Measurements from ENCODE around the gene FNDC5. TPM values are rescaled to one million over a fixed set of nuclear protein-coding genes. Genes with fewer than 3 reads are reported as not detected.

The FNDC5 gene
- polyA plus RNA-seq, 1 donor (not counting 4 experiments of a cell fraction or from before 2014, with no cell fraction given) = not detected

- no peak overlapping the region for H2AFZ ChIP-seq (ENCODE audit: control insufficient read depth, low read length)
- H3K4me1 ChIP-seq (ENCODE audit: control insufficient read depth, extremely low read depth, insufficient read depth, low read length) = no peaks in the 10 kb centered on the region
- FAIRE-seq (no peak), DNase-seq (ENCODE audit: low read depth, low spot score) (no peak)
- no peak overlapping the region for H3K4me3 ChIP-seq (ENCODE audit: control insufficient read depth in 2 of 3, extremely low read depth in 1 of 3, insufficient read depth in 2 of 3, low read depth in 1 of 3, low read length in 3 of 3)
- H3K79me2 ChIP-seq (ENCODE audit: control insufficient read depth, insufficient read depth, low read length) = no peaks in the 10 kb centered on the region
- H3K4me2 ChIP-seq (ENCODE audit: control insufficient read depth, extremely low read depth, insufficient read depth, low read depth, low read length) = no peak overlapping the region
- dilution Hi-C loops (cut with MboI; ENCODE audit: extremely low pct_ligation_motif_present, low sequenced_read_pairs) = no loop called here
- no peaks in the 10 kb centered on the region for H3K9me1 ChIP-seq (ENCODE audit: control insufficient read depth, extremely low read depth, insufficient read depth, low read length)
- H4K20me1 ChIP-seq (ENCODE audit: control insufficient read depth, extremely low read depth, insufficient read depth, low read length) = no peaks in the 10 kb centered on the region
- no peaks in the 10 kb centered on the region for H3K36me3 ChIP-seq (ENCODE audit: control insufficient read depth in 2 of 2, extremely low read depth in 1 of 2, insufficient read depth in 2 of 2, low read length in 2 of 2)
- H3K9ac ChIP-seq (ENCODE audit: control insufficient read depth, extremely low read depth, insufficient read depth, low read length) = no peak overlapping the region
- no peak overlapping the region for H3K27ac ChIP-seq (ENCODE audit: control insufficient read depth, insufficient read depth, low read length)
- TF ChIP-seq EZH2 (IDR thresholded peaks at IDR 0.05; ENCODE audit: low read length) (no peak), CTCF (optimal IDR thresholded peaks at IDR 0.05 in 1 of 3, IDR thresholded peaks at IDR 0.05 in 1 of 3, conservative IDR thresholded peaks at IDR 0.05 in 1 of 3; ENCODE audit: extremely low read depth in 1 of 3, insufficient read depth in 2 of 3, low read length in 3 of 3) (no peak)
- no peaks in the 10 kb centered on the region for H3K9me3 ChIP-seq (ENCODE audit: control insufficient read depth, low read depth, low read length)
- no peaks in the 10 kb centered on the region for H3K27me3 ChIP-seq (ENCODE audit: control insufficient read depth, extremely low read depth, insufficient read depth, low read length)
These were observed 47.5 kb upstream of the FNDC5 start for GRCh38 chr1:32918179-32918578.

- Histone ChIP-seq H3K9ac (ENCODE audit: control insufficient read depth, extremely low read depth, insufficient read depth, low read length) (no peak overlapping the region), H3K36me3 (ENCODE audit: control insufficient read depth in 2 of 2, extremely low read depth in 1 of 2, insufficient read depth in 2 of 2, low read length in 2 of 2) (no peaks in the 10 kb centered on the region), H4K20me1 (ENCODE audit: control insufficient read depth, extremely low read depth, insufficient read depth, low read length) (no peaks in the 10 kb centered on the region), H3K4me2 (ENCODE audit: control insufficient read depth, extremely low read depth, insufficient read depth, low read depth, low read length) (no peak overlapping the region), H3K27ac (ENCODE audit: control insufficient read depth, insufficient read depth, low read length) (no peak overlapping the region), H3K9me1 (ENCODE audit: control insufficient read depth, extremely low read depth, insufficient read depth, low read length) (no peaks in the 10 kb centered on the region), H3K4me3 (ENCODE audit: control insufficient read depth in 2 of 3, extremely low read depth in 1 of 3, insufficient read depth in 2 of 3, low read depth in 1 of 3, low read length in 3 of 3) (no peak overlapping the region), H3K4me1 (ENCODE audit: control insufficient read depth, extremely low read depth, insufficient read depth, low read length) (no peaks in the 10 kb centered on the region), H3K79me2 (ENCODE audit: control insufficient read depth, insufficient read depth, low read length) (no peaks in the 10 kb centered on the region), H2AFZ (ENCODE audit: control insufficient read depth, low read length) (no peak overlapping the region), H3K27me3 (ENCODE audit: control insufficient read depth, extremely low read depth, insufficient read depth, low read length) (no peaks in the 10 kb centered on the region), H3K9me3 (ENCODE audit: control insufficient read depth, low read depth, low read length) (no peaks in the 10 kb centered on the region)
- FAIRE-seq (no peak), DNase-seq (ENCODE audit: low read depth, low spot score) (no peak)
- TF ChIP-seq CTCF (optimal IDR thresholded peaks at IDR 0.05 in 1 of 3, IDR thresholded peaks at IDR 0.05 in 1 of 3, conservative IDR thresholded peaks at IDR 0.05 in 1 of 3; ENCODE audit: extremely low read depth in 1 of 3, insufficient read depth in 2 of 3, low read length in 3 of 3) = no peak
- dilution Hi-C loops (cut with MboI; ENCODE audit: extremely low pct_ligation_motif_present, low sequenced_read_pairs) = no loop called here
These were observed 46.8 kb upstream of the FNDC5 start for GRCh38 chr1:32917521-32917920.

Data from keratinocyte (primary cell).